Spleen (tissue), 7 donors: ENCODE data around the gene CHRNG.

Experiments
- CTCF ChIP-seq, 11 experiments: fragments of 200-600 bp in 7 of 11; fragments of 450-650 bp in 4 of 11; sonication (generic) in 4 of 11; IDR thresholded peaks in 8 of 11; conservative IDR thresholded peaks in 3 of 11; 1 replicate in 7 of 11; 2 replicates in 4 of 11; pipeline versions ENCODE4 v1.4.0 to v1.8.0; 2016 to 2021; ENCODE audit warnings: antibody characterized with exemption in 11 of 11, inconsistent platforms in 4 of 11, mild to moderate bottlenecking in 1 of 11
- POLR2A ChIP-seq, 3 donors: fragments of 450-650 bp; IDR thresholded peaks; one replicate each; pipeline ENCODE4 v1.5.1; 2017; ENCODE audit warnings: antibody characterized with exemption in 3 of 3, mild to moderate bottlenecking in 1 of 3
- POLR2AphosphoS5 ChIP-seq, 3 donors: sonication (generic); formaldehyde crosslinking; IDR thresholded peaks; one replicate each; pipeline ENCODE4 v1.5.1; 2017; ENCODE audit warnings: antibody characterized with exemption in 3 of 3
- donor health status: DM: no; HTN: no; CAD: no; lungs with moderate emphysema.
- donor health status: DM: no; HTN: no; CAD: no.
- donor health status: DM: no; HTN: no; CAD: no.

GRCh38 chr2:232524771-232525170, 14.7 kb upstream of the CHRNG start:
- TF ChIP-seq POLR2AphosphoS5 (IDR thresholded peaks at IDR 0.05) (no peak), CTCF (IDR thresholded peaks at IDR 0.05 in 8 of 11, conservative IDR thresholded peaks at IDR 0.05 in 3 of 11) (no peak), POLR2A (IDR thresholded peaks at IDR 0.05) (no peak)
